Measurements from ENCODE around the gene COMMD7.
"Not testable (repeated sequence)": the region's sequence is repeated elsewhere in the genome, so short reads cannot be mapped to it uniquely, and the experiment has no call there.

The COMMD7 gene

GRCh38 chr20:32764005-32764960 lies 21.0 kb upstream of the COMMD7 start:
- peak; percentile 82 for DNase-seq

GRCh38 chr20:32763202-32764004 lies 20.1 kb upstream of the COMMD7 start:
- peak; percentile 72 for DNase-seq

GRCh38 chr20:32762754-32763201 lies 19.5 kb upstream of the COMMD7 start:
- no peak for DNase-seq

GRCh38 chr20:32761831-32762753 lies 18.8 kb upstream of the COMMD7 start, which contains the start of gene DNMT3B:
Gene DNMT3B, plus strand, starts transcription at chr20:32762385. Its CDS starts 17,939 bp downstream, at chr20:32780324.
- peak; percentile 97 for DNase-seq

GRCh38 chr20:32761417-32761830 lies 18.2 kb upstream of the COMMD7 start:
- DNase-seq, result no peak

GRCh38 chr20:32756156-32756555 lies 12.9 kb upstream of the COMMD7 start:
- no peak for DNase-seq

GRCh38 chr20:32753731-32754130 lies 10.5 kb upstream of the COMMD7 start:
- DNase-seq, result no peak

- DNase-seq, result no peak
These were observed 9.4 kb upstream of the COMMD7 start for GRCh38 chr20:32752458-32753250.

- no peak for DNase-seq
These were observed 8.6 kb upstream of the COMMD7 start for GRCh38 chr20:32751702-32752457.

- DNase-seq, result no peak
These were observed 8.0 kb upstream of the COMMD7 start for GRCh38 chr20:32751293-32751692.

- DNase-seq, result peak; percentile 73
These were observed 6.8 kb upstream of the COMMD7 start for GRCh38 chr20:32749914-32750637.

- DNase-seq, result no peak
These were observed 688 bp downstream of the COMMD7 start for GRCh38 chr20:32742322-32743236.

GRCh38 chr20:32741151-32741550 lies 2.1 kb downstream of the COMMD7 start:
- DNase-seq, result no peak

GRCh38 chr20:32737371-32738223 lies 5.7 kb downstream of the COMMD7 start:
- no peak for DNase-seq

GRCh38 chr20:32731882-32732266 lies 11.4 kb downstream of the COMMD7 start:
- no peak for DNase-seq

GRCh38 chr20:32729334-32729733 lies 13.9 kb downstream of the COMMD7 start:
- DNase-seq, result not testable (repeated sequence)

GRCh38 chr20:32728435-32728834 lies 14.8 kb downstream of the COMMD7 start:
- not testable (repeated sequence) for DNase-seq

- peak; percentile 89 for DNase-seq
These were observed 15.6 kb downstream of the COMMD7 start for GRCh38 chr20:32727683-32728082.

Measured in islet precursor cell (in vitro differentiated cells).